Measurements from ENCODE around the gene FRMD3. TPM values are rescaled to one million over a fixed set of nuclear protein-coding genes. Genes with fewer than 3 reads are reported as not detected.

Gene FRMD3
- total and polyA plus RNA-seq, 2 donors (not counting 1 experiment from before 2014, with no cell fraction given), result 0.19 to 0.66 TPM

- H3K4me2 ChIP-seq (ENCODE audit: extremely low read depth, insufficient read depth, low read length), result no peak overlapping the region
- no peaks in the 10 kb centered on the region for H3K27me3 ChIP-seq (ENCODE audit: control insufficient read depth, insufficient read depth, low read length)
- H3K4me1 ChIP-seq (ENCODE audit: control insufficient read depth, extremely low read depth, insufficient read depth, low read length), result no peaks in the 10 kb centered on the region
- DNase-seq (ENCODE audit: low read depth in 2 of 2), result no peak
- no peak for TF ChIP-seq CTCF (conservative IDR thresholded peaks at IDR 0.05 in 1 of 2, IDR thresholded peaks at IDR 0.05 in 1 of 2; ENCODE audit: low read depth in 1 of 2, low read length in 2 of 2)
- no peak for TF ChIP-seq EZH2 (IDR thresholded peaks at IDR 0.05; ENCODE audit: low read length, missing control alignments)
- H2AFZ ChIP-seq (ENCODE audit: low read length), result no peak overlapping the region
- H3K4me3 ChIP-seq (replicated peaks in 1 of 4; ENCODE audit: control extremely low read depth in 1 of 4, insufficient read depth in 1 of 4, low read depth in 3 of 4, low read length in 4 of 4), result no peak overlapping the region
- H3K9me3 ChIP-seq (ENCODE audit: control insufficient read depth, insufficient read depth, low read depth, low read length), result no peaks in the 10 kb centered on the region
- H3K27ac ChIP-seq (ENCODE audit: insufficient read depth, low read length), result no peak overlapping the region
- no peaks in the 10 kb centered on the region for H3K79me2 ChIP-seq (ENCODE audit: control insufficient read depth, insufficient read depth, low read length)
- no peak overlapping the region for H3K9ac ChIP-seq (ENCODE audit: insufficient read depth, low read length)
- H4K20me1 ChIP-seq (ENCODE audit: control insufficient read depth, extremely low read depth, insufficient read depth, low read length), result no peaks in the 10 kb centered on the region
- H3K36me3 ChIP-seq (ENCODE audit: control insufficient read depth, insufficient read depth, low read length), result no peaks in the 10 kb centered on the region
These were observed 32.2 kb upstream of the FRMD3 start for GRCh38 chr9:83570359-83570758.

- TF ChIP-seq CTCF (conservative IDR thresholded peaks at IDR 0.05 in 1 of 2, IDR thresholded peaks at IDR 0.05 in 1 of 2; ENCODE audit: low read depth in 1 of 2, low read length in 2 of 2) (no peak), EZH2 (IDR thresholded peaks at IDR 0.05; ENCODE audit: low read length, missing control alignments) (no peak)
These were observed 31.1 kb upstream of the FRMD3 start for GRCh38 chr9:83569326-83569725.

GRCh38 chr9:83563360-83563759 is 25.2 kb upstream of the FRMD3 start:
- H3K27me3 ChIP-seq (ENCODE audit: control insufficient read depth, insufficient read depth, low read length), result no peaks in the 10 kb centered on the region
- no peak overlapping the region for H3K4me2 ChIP-seq (ENCODE audit: extremely low read depth, insufficient read depth, low read length)
- H3K4me1 ChIP-seq (ENCODE audit: control insufficient read depth, extremely low read depth, insufficient read depth, low read length), result no peaks in the 10 kb centered on the region
- H3K4me3 ChIP-seq (replicated peaks in 1 of 4; ENCODE audit: control extremely low read depth in 1 of 4, insufficient read depth in 1 of 4, low read depth in 3 of 4, low read length in 4 of 4), result no peak overlapping the region
- H4K20me1 ChIP-seq (ENCODE audit: control insufficient read depth, extremely low read depth, insufficient read depth, low read length), result no peaks in the 10 kb centered on the region
- TF ChIP-seq CTCF (conservative IDR thresholded peaks at IDR 0.05 in 1 of 2, IDR thresholded peaks at IDR 0.05 in 1 of 2; ENCODE audit: low read depth in 1 of 2, low read length in 2 of 2) (no peak), EZH2 (IDR thresholded peaks at IDR 0.05; ENCODE audit: low read length, missing control alignments) (no peak)
- H3K9ac ChIP-seq (ENCODE audit: insufficient read depth, low read length), result no peak overlapping the region
- no peak for DNase-seq (ENCODE audit: low read depth in 2 of 2)
- no peak overlapping the region for H3K27ac ChIP-seq (ENCODE audit: insufficient read depth, low read length)
- H3K79me2 ChIP-seq (ENCODE audit: control insufficient read depth, insufficient read depth, low read length), result no peaks in the 10 kb centered on the region
- H3K36me3 ChIP-seq (ENCODE audit: control insufficient read depth, insufficient read depth, low read length), result no peaks in the 10 kb centered on the region
- no peaks in the 10 kb centered on the region for H3K9me3 ChIP-seq (ENCODE audit: control insufficient read depth, insufficient read depth, low read depth, low read length)
- no peak overlapping the region for H2AFZ ChIP-seq (ENCODE audit: low read length)

More at GRCh38 chr9:83569326-83569725, 31.1 kb upstream of the FRMD3 start:
- Histone ChIP-seq H3K4me3 (replicated peaks in 1 of 4; ENCODE audit: control extremely low read depth in 1 of 4, insufficient read depth in 1 of 4, low read depth in 3 of 4, low read length in 4 of 4) (no peak overlapping the region), H3K4me1 (ENCODE audit: control insufficient read depth, extremely low read depth, insufficient read depth, low read length) (no peaks in the 10 kb centered on the region), H4K20me1 (ENCODE audit: control insufficient read depth, extremely low read depth, insufficient read depth, low read length) (no peaks in the 10 kb centered on the region), H3K4me2 (ENCODE audit: extremely low read depth, insufficient read depth, low read length) (no peak overlapping the region), H2AFZ (ENCODE audit: low read length) (no peak overlapping the region), H3K9me3 (ENCODE audit: control insufficient read depth, insufficient read depth, low read depth, low read length) (no peaks in the 10 kb centered on the region), H3K9ac (ENCODE audit: insufficient read depth, low read length) (no peak overlapping the region), H3K36me3 (ENCODE audit: control insufficient read depth, insufficient read depth, low read length) (no peaks in the 10 kb centered on the region), H3K27me3 (ENCODE audit: control insufficient read depth, insufficient read depth, low read length) (no peaks in the 10 kb centered on the region), H3K79me2 (ENCODE audit: control insufficient read depth, insufficient read depth, low read length) (no peaks in the 10 kb centered on the region), H3K27ac (ENCODE audit: insufficient read depth, low read length) (no peak overlapping the region)
- no peak for DNase-seq (ENCODE audit: low read depth in 2 of 2)

All from fibroblast of lung (primary cell).